ENCODE results near the gene EPN2.

GRCh38 chr17:19303367-19303776, 66.2 kb downstream of the EPN2 start:
- TF ChIP-seq CTCF (IDR thresholded peaks at IDR 0.05): no peak
- TF ChIP-seq POLR2A (IDR thresholded peaks at IDR 0.05): no peak
